ENCODE data around the gene CYP27B1.

CYP27B1 gene

GRCh38 chr12:57806677-57807076 is 39.8 kb upstream of the CYP27B1 start:
- DNase-seq (ENCODE audit: extremely low spot score): no peak
- ChIA-PET POLR2A (interaction anchor here (0.6 kb wide), 1 partner anchor 1360 kb away, joined by 4 read pairs; no protein-coding TSS in a partner anchor), CTCF (interaction anchor here (0.8 to 4.2 kb wide), 6 partner anchors 8 to 99 kb away, joined by 3 to 23 read pairs (median 6); partner anchors contain the start of genes AVIL and TSFM)
- no peak for TF ChIP-seq CTCF (IDR thresholded peaks at IDR 0.05; ENCODE audit: control extremely low read depth, extremely low read depth, low read depth, missing control alignments)

GRCh38 chr12:57803319-57803893 is 36.5 kb upstream of the CYP27B1 start:
- TF ChIP-seq CTCF (IDR thresholded peaks at IDR 0.05; ENCODE audit: control extremely low read depth, extremely low read depth, low read depth, missing control alignments): peak; percentile 64
- peak; percentile 42 for DNase-seq (ENCODE audit: extremely low spot score)
- ChIA-PET POLR2A (no interaction called here), CTCF (interaction anchor here (1.2 to 8.1 kb wide), 18 partner anchors 7 to 114 kb away, joined by 3 to 87 read pairs (median 6); partner anchors contain the start of genes AVIL and TSFM)

- TF ChIP-seq CTCF (IDR thresholded peaks at IDR 0.05; ENCODE audit: control extremely low read depth, extremely low read depth, low read depth, missing control alignments): no peak
- POLR2A ChIA-PET: no interaction called here
- CTCF ChIA-PET: interaction anchor here (0.8 to 8.1 kb wide), 21 partner anchors 8 to 114 kb away, joined by 3 to 87 read pairs (median 6); partner anchors contain the start of genes AVIL and TSFM
- DNase-seq (ENCODE audit: extremely low spot score): no peak
Observed at GRCh38 chr12:57802607-57803006, 35.7 kb upstream of the CYP27B1 start.

GRCh38 chr12:57800965-57801364 is 34.1 kb upstream of the CYP27B1 start:
- ChIA-PET POLR2A (no interaction called here), CTCF (interaction anchor here (0.9 to 8.1 kb wide), 6 partner anchors 10 to 101 kb away, joined by 3 to 87 read pairs (median 14); partner anchors contain the start of genes AVIL and TSFM)
- DNase-seq (ENCODE audit: extremely low spot score): no peak
- no peak for TF ChIP-seq CTCF (IDR thresholded peaks at IDR 0.05; ENCODE audit: control extremely low read depth, extremely low read depth, low read depth, missing control alignments)

- no peak for DNase-seq (ENCODE audit: extremely low spot score)
- no peak for TF ChIP-seq CTCF (IDR thresholded peaks at IDR 0.05; ENCODE audit: control extremely low read depth, extremely low read depth, low read depth, missing control alignments)
- CTCF ChIA-PET: interaction anchor here (0.9 to 8.1 kb wide), 6 partner anchors 13 to 104 kb away, joined by 3 to 87 read pairs (median 28); partner anchors contain the start of gene TSFM
- POLR2A ChIA-PET: no interaction called here
Observed at GRCh38 chr12:57797933-57798332, 31.1 kb upstream of the CYP27B1 start.

GRCh38 chr12:57796996-57797395 is 30.1 kb upstream of the CYP27B1 start:
- ChIA-PET POLR2A (no interaction called here), CTCF (interaction anchor here (0.9 to 8.1 kb wide), 4 partner anchors 16 to 105 kb away, joined by 3 to 87 read pairs (median 28); partner anchors contain the start of gene TSFM)
- TF ChIP-seq CTCF (IDR thresholded peaks at IDR 0.05; ENCODE audit: control extremely low read depth, extremely low read depth, low read depth, missing control alignments): no peak
- DNase-seq (ENCODE audit: extremely low spot score): no peak
